ENCODE results near the gene RELL1.

Gene RELL1

DNA sequence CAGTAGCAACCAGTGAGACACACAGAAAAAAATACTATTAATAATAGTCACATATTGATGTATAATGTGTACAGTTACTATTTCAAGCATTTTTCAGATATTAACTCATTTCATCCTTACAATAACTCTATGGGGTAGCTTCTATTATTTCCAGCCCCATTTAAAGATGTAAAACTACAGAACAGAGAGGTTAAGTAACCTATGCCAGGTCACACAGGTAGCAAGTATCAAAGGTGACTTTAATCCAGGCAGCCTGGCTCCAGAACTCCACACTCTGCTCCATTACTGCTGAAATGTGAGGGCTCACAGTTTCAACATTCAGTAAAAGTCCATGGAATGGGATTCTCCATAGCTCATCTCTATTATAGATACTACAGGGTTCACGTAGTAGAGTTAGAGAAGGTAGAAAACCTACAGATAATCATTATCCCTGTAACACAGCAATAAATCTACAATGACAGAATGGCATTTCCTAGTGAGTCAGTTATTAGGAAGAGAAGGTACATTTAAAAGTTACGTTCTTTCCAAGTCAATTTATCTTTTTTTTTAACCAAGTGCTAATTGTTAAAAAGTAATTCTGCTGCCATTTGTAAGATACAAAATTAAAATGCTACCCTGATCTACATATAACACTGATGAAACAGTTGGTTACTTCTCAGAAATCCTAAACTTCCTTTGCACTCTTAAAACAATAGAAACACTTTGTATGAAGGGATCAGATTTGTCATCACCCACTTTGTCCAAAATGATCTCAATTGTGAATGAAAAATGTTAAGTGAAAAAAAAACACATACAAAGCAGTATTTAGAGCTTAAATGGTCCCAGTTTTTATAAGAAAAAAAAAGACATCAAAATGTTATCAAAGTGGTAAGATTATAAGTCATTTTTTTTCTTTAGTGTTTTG lies 18.7 kb downstream of the RELL1 start:
- Histone ChIP-seq H3K36me3 (ENCODE audit: control insufficient read depth, insufficient read depth, low read length) (no peaks in the 10 kb centered on the region), H3K4me1 (ENCODE audit: control insufficient read depth, insufficient read depth, low read length) (peaks cover 16% of the 10 kb centered on the region), H3K27me3 (ENCODE audit: control insufficient read depth, insufficient read depth, low read length, poor library complexity, severe bottlenecking) (no peaks in the 10 kb centered on the region), H3K27ac (ENCODE audit: insufficient read depth, low read depth, low read length, poor library complexity, severe bottlenecking) (no peak overlapping the region), H3K9me3 (ENCODE audit: control insufficient read depth, low read length) (no peaks in the 10 kb centered on the region), H3K4me3 (ENCODE audit: insufficient read depth, low read depth, low read length) (no peak overlapping the region)
- WGBS, 2 experiments, result no CpG with 5 or more reads among the region's 2 CpGs

DNA sequence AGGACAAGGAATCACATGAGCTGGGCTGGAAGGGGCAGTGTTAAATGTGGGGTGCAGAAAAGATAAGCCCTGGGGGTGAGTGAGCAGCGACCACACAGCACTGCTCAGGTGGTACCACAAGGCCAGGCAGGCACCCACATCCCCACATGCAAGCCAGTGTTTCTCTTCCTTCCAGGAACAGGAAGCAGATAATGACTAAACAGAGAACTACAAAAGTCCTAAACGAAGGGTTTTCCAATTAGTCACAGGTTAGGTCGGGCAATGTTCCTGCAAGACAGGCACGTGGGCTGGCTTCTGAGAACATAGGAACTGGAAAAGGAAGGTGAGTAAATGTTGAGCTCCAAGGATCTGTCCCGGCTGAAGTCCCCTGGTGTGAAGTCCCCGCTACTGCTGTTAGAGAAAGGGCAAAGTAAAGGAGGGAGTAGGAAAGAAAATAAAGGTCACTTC lies 19.5 kb downstream of the RELL1 start:
- H3K27ac ChIP-seq (ENCODE audit: insufficient read depth, low read depth, low read length, poor library complexity, severe bottlenecking), result no peak overlapping the region

DNA sequence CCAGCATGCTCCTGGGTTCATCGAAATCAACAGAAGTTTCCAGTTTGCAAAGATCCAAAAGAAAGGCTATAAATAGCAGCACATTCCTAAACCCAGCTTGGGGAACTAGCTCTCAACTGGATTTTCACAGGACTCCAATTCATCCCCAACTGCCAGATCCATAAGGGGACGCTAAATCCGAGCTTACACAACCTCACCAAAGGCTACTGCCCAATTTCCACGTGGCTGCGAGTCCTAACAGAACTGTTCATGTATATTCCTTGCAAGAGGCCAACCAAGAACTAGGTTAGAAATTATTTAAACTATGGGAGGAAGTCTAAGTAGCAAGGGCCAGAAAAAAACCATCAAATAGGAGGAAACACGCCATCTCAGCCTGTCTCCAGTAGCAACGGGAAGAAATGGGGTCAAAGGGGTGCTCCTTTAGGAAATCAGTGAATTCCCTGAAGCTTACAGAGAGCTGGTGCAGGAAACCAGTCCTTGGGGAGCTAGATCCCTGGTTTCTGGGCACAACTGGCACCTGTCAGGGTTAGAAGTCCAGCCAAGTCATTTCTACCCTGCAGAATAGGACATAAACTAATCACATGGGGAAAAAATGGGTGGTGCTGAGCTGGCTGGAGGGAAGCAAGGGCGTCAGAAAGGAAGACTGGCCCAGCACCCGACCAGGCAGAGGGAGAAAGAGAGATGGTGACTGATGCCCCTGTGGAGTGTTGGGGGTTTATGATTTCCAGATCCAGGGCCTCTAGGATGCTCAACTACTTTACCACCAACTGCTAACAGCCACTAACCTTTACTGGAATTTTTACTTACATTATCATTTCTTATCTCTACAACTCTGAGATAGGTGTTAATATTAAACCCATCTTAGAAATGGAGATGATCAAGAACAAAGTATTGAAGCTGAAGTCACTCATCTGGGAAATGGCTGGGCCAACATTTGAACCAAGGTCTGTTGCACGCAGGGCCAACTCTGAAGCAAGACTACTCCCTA lies 20.5 kb downstream of the RELL1 start:
- peaks cover 26% of the 10 kb centered on the region for H3K4me1 ChIP-seq (ENCODE audit: control insufficient read depth, insufficient read depth, low read length)
- no peaks in the 10 kb centered on the region for H3K27me3 ChIP-seq (ENCODE audit: control insufficient read depth, insufficient read depth, low read length, poor library complexity, severe bottlenecking)
- no peaks in the 10 kb centered on the region for H3K9me3 ChIP-seq (ENCODE audit: control insufficient read depth, low read length)
- WGBS, 2 experiments, result 79 to 83% methylated on average over 10 of the region's 10 CpGs
- no peak overlapping the region for H3K4me3 ChIP-seq (ENCODE audit: insufficient read depth, low read depth, low read length)
- no peak overlapping the region for H3K27ac ChIP-seq (ENCODE audit: insufficient read depth, low read depth, low read length, poor library complexity, severe bottlenecking)
- H3K36me3 ChIP-seq (ENCODE audit: control insufficient read depth, insufficient read depth, low read length), result no peaks in the 10 kb centered on the region

More for the DNA sequence above, 19.5 kb downstream of the RELL1 start:
- no peaks in the 10 kb centered on the region for H3K9me3 ChIP-seq (ENCODE audit: control insufficient read depth, low read length)
- no peaks in the 10 kb centered on the region for H3K36me3 ChIP-seq (ENCODE audit: control insufficient read depth, insufficient read depth, low read length)
- no peaks in the 10 kb centered on the region for H3K27me3 ChIP-seq (ENCODE audit: control insufficient read depth, insufficient read depth, low read length, poor library complexity, severe bottlenecking)
- peaks cover 24% of the 10 kb centered on the region for H3K4me1 ChIP-seq (ENCODE audit: control insufficient read depth, insufficient read depth, low read length)
- no peak overlapping the region for H3K4me3 ChIP-seq (ENCODE audit: insufficient read depth, low read depth, low read length)
- WGBS, 2 experiments, result 51 to 65% methylated on average over 6 of the region's 6 CpGs

DNA sequence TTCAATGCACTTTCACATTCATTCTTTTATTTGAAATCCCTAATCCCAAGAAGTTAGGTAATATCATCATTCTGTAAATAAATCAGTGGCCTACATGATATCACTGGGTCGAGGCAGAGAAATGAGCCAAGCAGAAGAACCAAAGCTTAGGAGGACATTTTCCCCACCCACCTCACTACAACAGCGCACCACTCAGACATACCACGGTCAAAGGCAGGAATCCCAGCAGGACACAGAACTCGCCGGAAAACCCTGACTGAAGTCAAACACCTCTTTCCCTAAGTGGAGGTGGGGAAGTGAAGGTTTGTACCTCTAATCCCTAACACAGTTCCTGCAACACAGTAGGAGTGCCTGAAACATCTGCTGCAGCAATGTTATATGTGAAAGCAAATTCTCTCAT lies 21.5 kb downstream of the RELL1 start:
- Histone ChIP-seq H3K4me1 (ENCODE audit: control insufficient read depth, insufficient read depth, low read length) (peaks cover 26% of the 10 kb centered on the region), H3K27me3 (ENCODE audit: control insufficient read depth, insufficient read depth, low read length, poor library complexity, severe bottlenecking) (no peaks in the 10 kb centered on the region), H3K27ac (ENCODE audit: insufficient read depth, low read depth, low read length, poor library complexity, severe bottlenecking) (no peak overlapping the region), H3K4me3 (ENCODE audit: insufficient read depth, low read depth, low read length) (no peak overlapping the region), H3K9me3 (ENCODE audit: control insufficient read depth, low read length) (no peaks in the 10 kb centered on the region), H3K36me3 (ENCODE audit: control insufficient read depth, insufficient read depth, low read length) (no peaks in the 10 kb centered on the region)
- WGBS, 2 experiments, result 31 to 50% methylated on average over 3 to 5 of the region's 5 CpGs

DNA sequence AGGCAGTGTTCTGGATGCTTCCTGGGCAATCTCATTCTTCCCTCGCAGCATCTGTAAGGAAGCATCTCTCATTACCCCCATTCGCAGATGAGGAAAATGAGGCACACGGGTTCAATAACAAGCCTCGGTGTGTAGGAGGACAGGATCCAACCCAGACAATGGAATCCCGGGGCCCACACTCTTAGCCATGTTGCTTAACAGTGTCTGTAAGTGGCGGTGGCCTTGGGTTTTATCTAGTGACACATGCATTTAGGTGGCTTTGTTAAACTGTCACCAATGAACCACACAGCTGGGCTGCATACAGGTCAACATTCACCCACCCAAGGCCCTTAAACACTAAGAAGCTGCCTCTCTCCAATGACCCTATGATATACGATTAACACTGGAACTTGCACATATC lies 22.6 kb downstream of the RELL1 start:
- H3K27ac ChIP-seq (ENCODE audit: insufficient read depth, low read depth, low read length, poor library complexity, severe bottlenecking), result no peak overlapping the region
- H3K36me3 ChIP-seq (ENCODE audit: control insufficient read depth, insufficient read depth, low read length), result no peaks in the 10 kb centered on the region
- peaks cover 26% of the 10 kb centered on the region for H3K4me1 ChIP-seq (ENCODE audit: control insufficient read depth, insufficient read depth, low read length)
- no peak overlapping the region for H3K4me3 ChIP-seq (ENCODE audit: insufficient read depth, low read depth, low read length)
- H3K9me3 ChIP-seq (ENCODE audit: control insufficient read depth, low read length), result no peaks in the 10 kb centered on the region
- WGBS, 2 experiments, result 82 to 85% methylated on average over 7 of the region's 7 CpGs
- no peaks in the 10 kb centered on the region for H3K27me3 ChIP-seq (ENCODE audit: control insufficient read depth, insufficient read depth, low read length, poor library complexity, severe bottlenecking)

DNA sequence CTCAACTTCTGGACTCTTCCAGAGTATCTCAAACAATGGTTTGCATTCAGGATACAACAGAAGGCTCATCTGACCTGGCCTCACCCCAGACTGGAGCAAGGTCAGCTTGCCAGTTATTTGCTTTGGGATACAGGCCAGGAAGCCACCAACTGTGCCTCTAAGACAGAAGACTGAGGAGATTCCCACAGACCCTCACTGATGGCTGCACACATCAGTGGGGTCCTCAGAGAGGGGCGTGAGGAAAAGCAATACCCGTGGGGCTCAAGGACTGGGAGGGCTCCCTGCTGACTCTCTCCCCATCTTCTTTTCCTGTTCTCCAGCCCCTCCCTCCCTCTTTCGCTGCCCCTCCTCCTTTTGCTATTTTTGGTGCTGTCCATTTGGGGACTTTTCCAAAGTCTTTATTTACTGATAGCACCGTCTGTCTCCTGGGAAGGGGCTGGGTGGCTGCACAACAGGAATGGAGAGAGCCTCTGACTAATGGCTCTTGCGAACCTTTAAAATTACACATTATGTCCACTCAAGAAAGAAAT lies 23.2 kb downstream of the RELL1 start:
- 42 to 44% methylated on average over 5 of the region's 5 CpGs for WGBS, 2 experiments
- H3K9me3 ChIP-seq (ENCODE audit: control insufficient read depth, low read length), result no peaks in the 10 kb centered on the region
- H3K36me3 ChIP-seq (ENCODE audit: control insufficient read depth, insufficient read depth, low read length), result no peaks in the 10 kb centered on the region
- peak overlapping the region; percentile 60 for H3K27ac ChIP-seq (ENCODE audit: insufficient read depth, low read depth, low read length, poor library complexity, severe bottlenecking)
- no peaks in the 10 kb centered on the region for H3K27me3 ChIP-seq (ENCODE audit: control insufficient read depth, insufficient read depth, low read length, poor library complexity, severe bottlenecking)
- H3K4me1 ChIP-seq (ENCODE audit: control insufficient read depth, insufficient read depth, low read length), result peaks cover 26% of the 10 kb centered on the region
- H3K4me3 ChIP-seq (ENCODE audit: insufficient read depth, low read depth, low read length), result no peak overlapping the region

DNA sequence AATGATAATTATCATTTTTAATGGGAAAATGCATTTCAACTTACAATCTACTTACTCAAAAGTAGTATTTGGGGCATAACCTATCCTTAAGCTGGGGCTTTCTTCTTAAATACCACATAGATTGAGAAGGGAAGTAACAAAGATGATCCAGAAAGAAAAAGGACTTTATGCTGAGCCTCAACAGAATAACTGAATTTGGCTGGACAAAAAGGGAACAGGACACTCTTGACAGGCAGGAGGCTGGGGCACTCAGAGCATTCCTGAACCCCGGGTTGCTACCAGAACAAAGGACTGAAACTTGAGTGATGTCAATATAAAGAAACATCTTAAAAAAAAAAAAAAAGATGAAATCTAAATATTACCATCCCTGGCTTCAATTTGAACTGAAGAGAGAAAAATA lies 23.9 kb downstream of the RELL1 start:
- peak overlapping the region; percentile 60 for H3K27ac ChIP-seq (ENCODE audit: insufficient read depth, low read depth, low read length, poor library complexity, severe bottlenecking)
- H3K36me3 ChIP-seq (ENCODE audit: control insufficient read depth, insufficient read depth, low read length), result no peaks in the 10 kb centered on the region
- no peaks in the 10 kb centered on the region for H3K27me3 ChIP-seq (ENCODE audit: control insufficient read depth, insufficient read depth, low read length, poor library complexity, severe bottlenecking)
- H3K4me1 ChIP-seq (ENCODE audit: control insufficient read depth, insufficient read depth, low read length), result peaks cover 26% of the 10 kb centered on the region
- H3K9me3 ChIP-seq (ENCODE audit: control insufficient read depth, low read length), result no peaks in the 10 kb centered on the region
- H3K4me3 ChIP-seq (ENCODE audit: insufficient read depth, low read depth, low read length), result no peak overlapping the region
- 0 to 20% methylated on average over 1 of the region's 1 CpG for WGBS, 2 experiments

DNA sequence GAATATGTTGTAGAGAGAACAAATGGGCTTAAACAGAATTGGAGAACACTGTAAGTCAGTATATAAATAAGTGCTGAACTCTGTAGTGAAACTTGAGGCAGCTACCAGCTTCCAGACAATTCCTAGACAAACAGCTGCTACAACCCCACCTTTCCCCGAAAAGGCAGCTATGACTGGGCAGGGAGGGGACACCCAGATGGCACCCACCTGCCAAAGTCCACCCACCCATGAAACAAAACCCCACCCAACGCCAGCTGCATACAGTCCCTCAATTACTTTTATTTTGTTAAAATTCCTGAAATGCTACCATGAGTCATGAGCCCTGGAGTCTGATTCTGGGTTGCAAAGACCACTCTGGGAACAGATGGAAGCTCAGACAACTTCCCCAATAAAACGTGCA lies 24.4 kb downstream of the RELL1 start:
- no peaks in the 10 kb centered on the region for H3K27me3 ChIP-seq (ENCODE audit: control insufficient read depth, insufficient read depth, low read length, poor library complexity, severe bottlenecking)
- no peaks in the 10 kb centered on the region for H3K9me3 ChIP-seq (ENCODE audit: control insufficient read depth, low read length)
- WGBS, 2 experiments, result 73 to 76% methylated on average over 3 of the region's 3 CpGs
- H3K27ac ChIP-seq (ENCODE audit: insufficient read depth, low read depth, low read length, poor library complexity, severe bottlenecking), result no peak overlapping the region
- H3K4me1 ChIP-seq (ENCODE audit: control insufficient read depth, insufficient read depth, low read length), result peaks cover 26% of the 10 kb centered on the region
- no peak overlapping the region for H3K4me3 ChIP-seq (ENCODE audit: insufficient read depth, low read depth, low read length)
- no peaks in the 10 kb centered on the region for H3K36me3 ChIP-seq (ENCODE audit: control insufficient read depth, insufficient read depth, low read length)

DNA sequence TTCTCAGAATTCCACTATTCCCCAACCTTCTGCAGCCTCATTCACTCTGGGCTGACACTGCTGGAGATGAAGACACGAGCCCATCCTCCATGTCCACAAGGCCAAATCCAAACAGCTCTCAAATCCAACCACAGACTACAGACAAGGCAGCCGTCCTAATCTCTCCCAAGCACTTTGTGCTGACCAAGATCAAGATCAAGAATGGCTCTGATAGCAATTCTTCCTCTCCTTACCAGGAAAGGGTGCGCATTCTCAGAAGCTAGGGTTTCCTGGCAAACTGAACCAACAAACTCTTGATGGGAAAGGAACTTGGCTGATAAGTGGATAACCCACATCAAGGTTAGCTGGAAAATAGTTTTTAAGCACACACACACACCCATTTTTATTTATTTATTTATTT lies 26.5 kb downstream of the RELL1 start:
- no peaks in the 10 kb centered on the region for H3K36me3 ChIP-seq (ENCODE audit: control insufficient read depth, insufficient read depth, low read length)
- no peaks in the 10 kb centered on the region for H3K27me3 ChIP-seq (ENCODE audit: control insufficient read depth, insufficient read depth, low read length, poor library complexity, severe bottlenecking)
- H3K4me3 ChIP-seq (ENCODE audit: insufficient read depth, low read depth, low read length), result no peak overlapping the region
- H3K4me1 ChIP-seq (ENCODE audit: control insufficient read depth, insufficient read depth, low read length), result peaks cover 23% of the 10 kb centered on the region
- WGBS, 2 experiments, result 84 to 94% methylated on average over 3 of the region's 3 CpGs
- H3K27ac ChIP-seq (ENCODE audit: insufficient read depth, low read depth, low read length, poor library complexity, severe bottlenecking), result no peak overlapping the region
- H3K9me3 ChIP-seq (ENCODE audit: control insufficient read depth, low read length), result no peaks in the 10 kb centered on the region

DNA sequence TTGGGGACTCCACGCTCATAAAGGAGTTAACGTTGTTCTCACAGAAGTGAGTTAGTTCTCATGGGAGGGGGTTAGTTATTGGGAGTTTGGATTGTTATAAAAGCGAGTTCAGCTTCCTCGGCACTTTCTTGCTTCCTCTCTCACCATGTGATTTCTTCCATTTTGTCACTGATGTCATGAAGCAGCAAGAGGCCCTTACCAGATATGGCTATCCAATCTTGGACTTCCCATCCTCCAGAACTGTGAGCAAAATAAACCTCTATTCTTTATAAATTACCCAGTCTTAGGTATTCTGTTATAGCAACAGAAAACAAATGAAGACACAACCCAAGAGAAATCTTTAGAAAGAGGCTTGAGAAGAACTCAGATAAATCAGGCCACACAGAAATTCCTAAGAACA lies 29.5 kb downstream of the RELL1 start:
- Histone ChIP-seq H3K27ac (ENCODE audit: insufficient read depth, low read depth, low read length, poor library complexity, severe bottlenecking) (no peak overlapping the region), H3K27me3 (ENCODE audit: control insufficient read depth, insufficient read depth, low read length, poor library complexity, severe bottlenecking) (no peaks in the 10 kb centered on the region), H3K4me3 (ENCODE audit: insufficient read depth, low read depth, low read length) (no peak overlapping the region), H3K4me1 (ENCODE audit: control insufficient read depth, insufficient read depth, low read length) (peaks cover 2% of the 10 kb centered on the region), H3K9me3 (ENCODE audit: control insufficient read depth, low read length) (no peaks in the 10 kb centered on the region), H3K36me3 (ENCODE audit: control insufficient read depth, insufficient read depth, low read length) (no peaks in the 10 kb centered on the region)
- 95 to 96% methylated on average over 4 of the region's 4 CpGs for WGBS, 2 experiments

Measured in ectodermal cell (in vitro differentiated cells).